HEK293 (cell line): ENCODE results near the gene COL1A1.

Experiments used
- CTCF ChIA-PET: fragments of 350-600 bp; formaldehyde crosslinking; extraction: SDS; loops from one replicate; lab custom pipeline; 2021; ENCODE audit warnings: antibody characterized with exemption; lab: Yijun Ruan, JAX
- POLR2A ChIA-PET: fragments of 300-600 bp; formaldehyde crosslinking; extraction: SDS; loops from one replicate; lab custom pipeline; 2020; ENCODE audit warnings: antibody characterized with exemption, inconsistent platforms; lab: Yijun Ruan, JAX
- H3K27ac ChIP-seq: fragments of 200-500 bp; sonication (Bioruptor generic); 2 replicates; pipeline ENCODE4 v1.5.1; 2014; ENCODE audit warnings: low read depth, low read length, control low read depth, inconsistent platforms; ENCODE audit errors: extremely low read depth
- H3K36me3 ChIP-seq, 2 experiments: fragments of 200-500 bp in 1 of 2; sonication (Bioruptor generic) in 1 of 2; 1 replicate in 1 of 2; 2 replicates in 1 of 2; pipeline ENCODE4 v1.5.1; 2014 to 2017; ENCODE audit warnings: inconsistent platforms in 2 of 2, low read length in 2 of 2; ENCODE audit not compliant: control insufficient read depth in 2 of 2, insufficient read depth in 1 of 2
- H3K4me1 ChIP-seq: fragments of 200-500 bp; sonication (Bioruptor generic); 2 replicates; pipeline ENCODE4 v1.5.1; 2014; ENCODE audit warnings: mild to moderate bottlenecking, low read length, inconsistent platforms; ENCODE audit not compliant: control insufficient read depth, insufficient read depth
- H3K4me3 ChIP-seq: 2 replicates; pipeline ENCODE4 v1.5.1; 2011; ENCODE audit warnings: low read depth, mild to moderate bottlenecking, control low read depth, low read length, moderate library complexity
- H3K9me3 ChIP-seq: fragments of 200-500 bp; sonication (Bioruptor generic); 2 replicates; pipeline ENCODE4 v1.5.1; 2014; ENCODE audit warnings: low read depth, low read length, inconsistent platforms; ENCODE audit not compliant: control insufficient read depth, insufficient read depth
- BCL11A ChIP-seq: fragments of 450-650 bp; formaldehyde crosslinking; IDR thresholded peaks from 2 replicates; pipeline ENCODE4 v1.5.1; 2016; ENCODE audit warnings: low read depth, missing biosample characterization, missing genetic modification characterization
- EGR2 ChIP-seq: fragments of 450-650 bp; formaldehyde crosslinking; IDR thresholded peaks from 2 replicates; pipeline ENCODE4 v1.5.1; 2016; ENCODE audit warnings: low read depth, missing biosample characterization, missing genetic modification characterization
- GLI4 ChIP-seq: fragments of 450-650 bp; formaldehyde crosslinking; IDR thresholded peaks from 2 replicates; pipeline ENCODE4 v1.5.1; 2016; ENCODE audit warnings: missing biosample characterization, missing genetic modification characterization
- GLIS1 ChIP-seq: fragments of 450-650 bp; formaldehyde crosslinking; IDR thresholded peaks from 2 replicates; pipeline ENCODE4 v1.5.1; 2016; ENCODE audit warnings: missing biosample characterization, missing genetic modification characterization
- KLF16 ChIP-seq: fragments of 450-650 bp; formaldehyde crosslinking; IDR thresholded peaks from 2 replicates; pipeline ENCODE4 v1.5.1; 2017; ENCODE audit warnings: missing biosample characterization, missing genetic modification characterization
- KLF17 ChIP-seq: fragments of 450-650 bp; formaldehyde crosslinking; IDR thresholded peaks from 2 replicates; pipeline ENCODE4 v1.5.1; 2016; ENCODE audit warnings: missing biosample characterization, missing genetic modification characterization
- KLF7 ChIP-seq: fragments of 450-650 bp; formaldehyde crosslinking; IDR thresholded peaks from 2 replicates; pipeline ENCODE4 v1.5.1; 2016; ENCODE audit warnings: missing biosample characterization, missing genetic modification characterization, borderline replicate concordance
- KLF8 ChIP-seq: fragments of 450-650 bp; formaldehyde crosslinking; IDR thresholded peaks from 2 replicates; pipeline ENCODE4 v1.5.1; 2016; ENCODE audit warnings: missing biosample characterization, missing genetic modification characterization
- MEIS1 ChIP-seq: sonication (generic); formaldehyde crosslinking; IDR thresholded peaks from 2 replicates; pipeline ENCODE4 v1.8.1; 2022; ENCODE audit warnings: missing genetic modification reagents, mild to moderate bottlenecking, borderline replicate concordance
- MYNN ChIP-seq: fragments of 450-650 bp; formaldehyde crosslinking; IDR thresholded peaks from 2 replicates; pipeline ENCODE4 v1.5.1; 2016; ENCODE audit warnings: missing biosample characterization, missing genetic modification characterization, borderline replicate concordance
- MZF1 ChIP-seq: fragments of 450-650 bp; formaldehyde crosslinking; IDR thresholded peaks from 2 replicates; pipeline ENCODE4 v1.5.1; 2017; ENCODE audit warnings: missing biosample characterization, missing genetic modification characterization, borderline replicate concordance
- PATZ1 ChIP-seq: fragments of 450-650 bp; formaldehyde crosslinking; IDR thresholded peaks from 2 replicates; pipeline ENCODE4 v1.5.1; 2016; ENCODE audit warnings: missing biosample characterization, missing genetic modification characterization
- PRDM1 ChIP-seq: fragments of 450-650 bp; formaldehyde crosslinking; IDR thresholded peaks from 2 replicates; pipeline ENCODE4; 2016; ENCODE audit warnings: missing biosample characterization, missing genetic modification characterization
- RBAK ChIP-seq: fragments of 450-650 bp; formaldehyde crosslinking; IDR thresholded peaks from 2 replicates; pipeline ENCODE4 v1.5.1; 2016; ENCODE audit warnings: missing biosample characterization, missing genetic modification characterization
- SCRT2 ChIP-seq: fragments of 450-650 bp; formaldehyde crosslinking; IDR thresholded peaks from 2 replicates; pipeline ENCODE4 v1.5.1; 2016; ENCODE audit warnings: missing biosample characterization, missing genetic modification characterization
- SP7 ChIP-seq: fragments of 450-650 bp; formaldehyde crosslinking; IDR thresholded peaks from 2 replicates; pipeline ENCODE4 v1.5.1; 2016; ENCODE audit warnings: missing biosample characterization, missing genetic modification characterization
- TCF7L2 ChIP-seq: IDR thresholded peaks from 2 replicates; pipeline ENCODE4 v1.6.1; 2011; ENCODE audit warnings: low read depth, mild to moderate bottlenecking, inconsistent platforms, low read length, moderate library complexity, borderline replicate concordance
- ZBTB26 ChIP-seq: fragments of 450-650 bp; formaldehyde crosslinking; optimal IDR thresholded peaks from 2 replicates; pipeline ENCODE3; 2016; ENCODE audit warnings: missing biosample characterization, mild to moderate bottlenecking, missing genetic modification characterization
- ZFP37 ChIP-seq: fragments of 450-650 bp; formaldehyde crosslinking; IDR thresholded peaks from 2 replicates; pipeline ENCODE4 v1.5.1; 2016; ENCODE audit warnings: missing biosample characterization, missing genetic modification characterization
- ZNF10 ChIP-seq: fragments of 450-650 bp; formaldehyde crosslinking; IDR thresholded peaks from 2 replicates; pipeline ENCODE4 v1.5.1; 2017; ENCODE audit warnings: missing biosample characterization, missing genetic modification characterization
- ZNF155 ChIP-seq: fragments of 450-650 bp; formaldehyde crosslinking; IDR thresholded peaks from 2 replicates; pipeline ENCODE4 v1.5.1; 2016; ENCODE audit warnings: missing biosample characterization, missing genetic modification characterization
- ZNF16 ChIP-seq: fragments of 450-650 bp; formaldehyde crosslinking; IDR thresholded peaks from 2 replicates; pipeline ENCODE4 v1.5.1; 2016; ENCODE audit warnings: low read depth, missing biosample characterization, missing genetic modification characterization
- ZNF175 ChIP-seq: fragments of 450-650 bp; formaldehyde crosslinking; IDR thresholded peaks from 2 replicates; pipeline ENCODE4 v1.5.1; 2016; ENCODE audit warnings: missing biosample characterization, missing genetic modification characterization
- ZNF37A ChIP-seq: fragments of 450-650 bp; IDR thresholded peaks from 2 replicates; pipeline ENCODE4 v1.5.1; 2018; ENCODE audit warnings: missing biosample characterization, missing genetic modification characterization
- ZNF391 ChIP-seq: fragments of 450-650 bp; formaldehyde crosslinking; IDR thresholded peaks from 2 replicates; pipeline ENCODE4 v1.5.1; 2016; ENCODE audit warnings: low read depth, missing biosample characterization, missing genetic modification characterization, borderline replicate concordance
- ZNF398 ChIP-seq: fragments of 450-650 bp; formaldehyde crosslinking; IDR thresholded peaks from 2 replicates; pipeline ENCODE4 v1.5.1; 2017; ENCODE audit warnings: missing biosample characterization, missing genetic modification characterization
- ZNF530 ChIP-seq: fragments of 450-650 bp; formaldehyde crosslinking; IDR thresholded peaks from 2 replicates; pipeline ENCODE4 v1.5.1; 2016; ENCODE audit warnings: low read depth, missing biosample characterization, missing genetic modification characterization
- ZNF777 ChIP-seq: fragments of 450-650 bp; formaldehyde crosslinking; IDR thresholded peaks from 2 replicates; pipeline ENCODE4 v1.5.1; 2017; ENCODE audit warnings: missing biosample characterization, missing genetic modification characterization, borderline replicate concordance

Gene COL1A1

GRCh38 chr17:50203086-50203485, 1.7 kb upstream of the COL1A1 start:
- no peak overlapping the region for H3K4me3 ChIP-seq
- TF ChIP-seq GLI4 (tag by site-specific recombination): no peak
- TF ChIP-seq EGR2: peak; percentile 28; the same call in 1 of the 2 replicates
- TF ChIP-seq ZFP37 (tag by site-specific recombination): no peak
- TF ChIP-seq ZNF16: no peak
- TF ChIP-seq ZNF175 (tag by site-specific recombination): no peak
- ChIA-PET POLR2A (interaction anchor here (2.5 kb wide), 1 partner anchor 9 kb away, joined by 6 read pairs; no protein-coding TSS in a partner anchor), CTCF (interaction anchor here (0.6 to 18.0 kb wide), 6 partner anchors 13 to 332 kb away, joined by 5 to 487 read pairs (median 140); partner anchors contain the start of gene TMEM92)
- no peaks in the 10 kb centered on the region for H3K36me3 ChIP-seq
- no peaks in the 10 kb centered on the region for H3K9me3 ChIP-seq
- H3K27ac ChIP-seq: no peak overlapping the region
- no peaks in the 10 kb centered on the region for H3K4me1 ChIP-seq

- Histone ChIP-seq H3K4me3 (peak overlapping the region; percentile 41), H3K36me3 (peaks cover 0 to 17% of the 10 kb centered on the region in 2 experiments; a peak in 1 of 3 replicates), H3K27ac (no peak overlapping the region), H3K4me1 (no peaks in the 10 kb centered on the region), H3K9me3 (no peaks in the 10 kb centered on the region)
- CTCF ChIA-PET: interaction anchor here (0.5 to 18.0 kb wide), 68 partner anchors 7 to 1940 kb away, joined by 3 to 487 read pairs (median 4); partner anchors contain the start of genes EME1, MRPL27 and TMEM92
- POLR2A ChIA-PET: interaction anchor here (0.5 to 2.5 kb wide), 24 partner anchors 12 to 1692 kb away, joined by 3 to 31 read pairs (median 3); partner anchors contain the start of genes ACSF2, SAMD14 and TMEM92
- peak; percentile 88 for TF ChIP-seq ZNF398 (tag by site-specific recombination)
- peak; percentile 98 for TF ChIP-seq ZNF777 (tag by site-specific recombination)
- TF ChIP-seq MYNN (tag by site-specific recombination): no peak; the same call in 1 of the 2 replicates
- TF ChIP-seq MZF1 (tag by site-specific recombination): no peak; the same call in 1 of the 2 replicates
- TF ChIP-seq SP7 (tag by site-specific recombination): peak; percentile 61
- peak; percentile 79 for TF ChIP-seq KLF16 (tag by site-specific recombination)
- TF ChIP-seq KLF7 (tag by site-specific recombination): peak; percentile 95
- no peak for TF ChIP-seq ZNF10
- no peak for TF ChIP-seq TCF7L2
- no peak for TF ChIP-seq ZNF37A (tag by site-specific recombination)
- TF ChIP-seq SCRT2 (tag by site-specific recombination): 0 out of 2 replicates have a peak, but pooled peaks have one; percentile 31
- 0 out of 2 replicates have a peak, but pooled peaks have one; percentile 29 for TF ChIP-seq PRDM1 (tag by site-specific recombination)
- peak; percentile 91 for TF ChIP-seq GLIS1 (tag by site-specific recombination)
- TF ChIP-seq ZNF530 (tag by site-specific recombination): no peak
- TF ChIP-seq ZNF155 (tag by site-specific recombination): 0 out of 2 replicates have a peak, but pooled peaks have one; percentile 28
- peak; percentile 91 for TF ChIP-seq PATZ1 (tag by site-specific recombination)
- no peak for TF ChIP-seq MEIS1 (CRISPR knock-in tag)
- TF ChIP-seq ZNF391 (tag by site-specific recombination): peak; percentile 48
- TF ChIP-seq KLF17 (tag by site-specific recombination): peak; percentile 75
- no peak for TF ChIP-seq RBAK (tag by site-specific recombination)
- TF ChIP-seq KLF8 (tag by site-specific recombination): peak; percentile 92
- TF ChIP-seq ZBTB26: peak; percentile 67
- TF ChIP-seq ZNF16: no peak
- TF ChIP-seq BCL11A: 0 out of 2 replicates have a peak, but pooled peaks have one; percentile 24
Observed at GRCh38 chr17:50200457-50201275, 765 bp downstream of the COL1A1 start.
